Mesodermal cell (in vitro differentiated cells): ENCODE measurements around the gene LRRC46.

Source experiments
- H3K27ac ChIP-seq: 2 replicates; pipeline ENCODE4 v1.7.0; 2013; ENCODE audit warnings: mild to moderate bottlenecking, low read depth, low read length, moderate library complexity; ENCODE audit not compliant: severe bottlenecking
- H3K36me3 ChIP-seq: 2 replicates; pipeline ENCODE4 v1.7.1; 2013; ENCODE audit warnings: mild to moderate bottlenecking, low read length, moderate library complexity; ENCODE audit not compliant: control insufficient read depth, insufficient read depth
- H3K4me1 ChIP-seq: one replicate; pipeline ENCODE4 v1.7.1; 2013; ENCODE audit warnings: mild to moderate bottlenecking, low read length; ENCODE audit not compliant: insufficient read depth, control insufficient read depth, poor library complexity, severe bottlenecking
- H3K4me3 ChIP-seq: 2 replicates; pipeline ENCODE4 v1.7.0; 2013; ENCODE audit warnings: low read length, control low read depth, mild to moderate bottlenecking; ENCODE audit not compliant: insufficient read depth, poor library complexity, severe bottlenecking; ENCODE audit errors: extremely low read depth
- H3K9me3 ChIP-seq: 2 replicates; pipeline ENCODE4 v1.7.1; 2013; ENCODE audit warnings: mild to moderate bottlenecking, low read length, moderate library complexity; ENCODE audit not compliant: control insufficient read depth
- WGBS, 2 experiments: methylation state at CpG; one replicate each; pipeline ENCODE4 v1.1.5; 2013; ENCODE audit warnings: missing lambda C conversion rate in 2 of 2; ENCODE audit not compliant: insufficient coverage in 2 of 2; 5-methylcytosine and 5-hydroxymethylcytosine counted together

LRRC46 gene

DNA sequence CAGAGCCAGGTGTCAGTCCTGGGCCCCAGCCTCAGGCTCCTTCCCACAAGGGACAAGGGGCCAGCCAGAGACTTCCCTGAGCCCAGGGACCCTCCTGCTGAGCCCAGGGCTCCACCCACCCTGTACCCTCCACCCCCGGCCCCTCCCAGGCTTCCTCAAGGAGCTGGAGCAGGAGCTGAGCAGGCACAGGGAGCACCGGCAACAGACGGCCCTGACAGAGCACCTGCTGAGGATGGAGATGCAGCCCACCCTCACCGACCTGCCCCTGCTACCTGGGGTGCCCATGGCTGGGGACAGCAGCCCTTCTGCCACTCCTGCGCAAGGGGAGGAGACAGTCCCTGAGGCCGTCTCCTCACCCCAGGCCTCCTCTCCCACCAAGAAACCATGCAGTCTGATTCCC is 5.1 kb downstream of the LRRC46 start:
- Histone ChIP-seq H3K27ac (no peak overlapping the region), H3K4me1 (peaks cover 14% of the 10 kb centered on the region), H3K36me3 (peaks cover 31% of the 10 kb centered on the region), H3K4me3 (no peak overlapping the region), H3K9me3 (no peaks in the 10 kb centered on the region)
- 74 to 91% methylated on average over 3 to 4 of the region's 6 CpGs for WGBS, 2 experiments

DNA sequence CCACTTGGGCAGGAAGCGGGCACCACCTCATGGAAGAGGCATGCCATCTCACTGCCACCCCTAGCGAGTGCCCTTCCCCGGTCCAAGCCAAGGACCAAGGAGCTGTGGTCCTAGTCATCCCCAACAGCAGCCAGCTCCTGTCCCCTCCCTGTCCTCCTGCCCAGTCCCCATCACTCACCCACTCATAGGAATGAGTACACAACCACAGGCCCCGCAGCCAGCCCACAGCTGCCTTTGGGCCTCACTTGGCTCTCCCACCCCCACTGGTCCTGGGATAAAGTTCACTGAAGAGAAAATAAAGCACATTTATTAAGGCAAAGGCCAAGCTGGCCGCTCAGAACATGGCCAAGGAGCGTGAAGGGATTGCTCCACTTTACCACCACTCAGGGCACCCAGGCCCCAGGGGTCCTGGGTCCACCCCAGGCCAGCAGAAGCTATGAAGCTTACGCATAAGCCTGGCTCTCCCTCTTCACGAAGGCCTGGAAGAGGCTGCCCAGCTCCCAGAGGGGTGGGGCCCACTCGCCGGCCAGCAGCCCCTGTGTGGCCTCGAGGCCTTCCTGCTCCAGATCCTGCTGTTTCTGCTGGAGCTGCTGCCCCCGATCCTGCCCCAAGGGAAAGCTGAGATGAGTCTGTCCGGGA is 6.0 kb downstream of the LRRC46 start:
- peaks cover 8% of the 10 kb centered on the region for H3K4me1 ChIP-seq
- H3K27ac ChIP-seq: no peak overlapping the region
- no peaks in the 10 kb centered on the region for H3K9me3 ChIP-seq
- H3K4me3 ChIP-seq: no peak overlapping the region
- peaks cover 31% of the 10 kb centered on the region for H3K36me3 ChIP-seq
- WGBS, 2 experiments: 90 to 92% methylated on average over 12 of the region's 13 CpGs

DNA sequence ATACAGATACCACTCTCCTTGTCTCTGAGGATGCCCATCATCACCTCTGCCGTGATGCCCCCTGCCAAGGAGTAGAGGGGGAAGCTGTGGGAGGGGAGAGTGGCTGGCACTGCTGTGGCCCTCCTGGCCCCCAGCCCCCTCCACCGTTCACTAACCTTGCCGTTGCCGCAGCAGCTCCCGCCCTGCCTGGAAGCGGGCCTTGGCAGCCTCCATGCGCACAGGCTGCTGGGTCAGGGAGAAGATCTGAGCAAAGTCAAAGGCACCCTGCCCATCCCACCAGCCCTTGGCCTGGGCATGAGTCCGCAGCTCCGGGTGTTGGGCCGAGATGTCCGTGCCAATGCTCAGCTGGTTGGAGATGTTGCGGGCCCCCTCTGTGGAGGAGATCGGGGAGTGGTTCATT is 7.2 kb downstream of the LRRC46 start:
- Histone ChIP-seq H3K4me1 (peaks cover 8% of the 10 kb centered on the region), H3K27ac (no peak overlapping the region), H3K4me3 (no peak overlapping the region), H3K9me3 (no peaks in the 10 kb centered on the region), H3K36me3 (peaks cover 31% of the 10 kb centered on the region)
- WGBS, 2 experiments: 96 to 99% methylated on average over 10 of the region's 13 CpGs

DNA sequence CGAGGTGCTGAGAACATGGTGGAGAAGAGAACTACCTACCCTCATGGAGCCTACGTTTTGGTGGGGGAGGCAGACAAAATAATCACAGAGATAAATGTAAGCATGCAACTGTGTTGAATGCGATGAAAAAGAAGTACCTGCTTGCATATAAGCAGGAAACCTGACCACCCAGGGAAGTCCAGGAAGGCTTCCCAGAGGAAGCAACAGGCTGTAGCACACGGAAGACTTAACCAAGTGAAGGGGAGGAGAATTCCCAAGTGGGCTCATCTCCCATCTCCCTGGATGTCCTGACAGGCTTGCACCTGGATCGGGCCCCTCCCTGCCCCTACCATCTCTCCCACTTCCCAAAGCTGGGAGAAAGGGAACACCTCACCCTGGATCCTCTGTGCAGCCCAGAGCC is 7.6 kb downstream of the LRRC46 start:
- no peak overlapping the region for H3K4me3 ChIP-seq
- H3K36me3 ChIP-seq: peaks cover 31% of the 10 kb centered on the region
- no peak overlapping the region for H3K27ac ChIP-seq
- no peaks in the 10 kb centered on the region for H3K9me3 ChIP-seq
- peaks cover 10% of the 10 kb centered on the region for H3K4me1 ChIP-seq
- 94 to 100% methylated on average over 3 to 5 of the region's 5 CpGs for WGBS, 2 experiments

DNA sequence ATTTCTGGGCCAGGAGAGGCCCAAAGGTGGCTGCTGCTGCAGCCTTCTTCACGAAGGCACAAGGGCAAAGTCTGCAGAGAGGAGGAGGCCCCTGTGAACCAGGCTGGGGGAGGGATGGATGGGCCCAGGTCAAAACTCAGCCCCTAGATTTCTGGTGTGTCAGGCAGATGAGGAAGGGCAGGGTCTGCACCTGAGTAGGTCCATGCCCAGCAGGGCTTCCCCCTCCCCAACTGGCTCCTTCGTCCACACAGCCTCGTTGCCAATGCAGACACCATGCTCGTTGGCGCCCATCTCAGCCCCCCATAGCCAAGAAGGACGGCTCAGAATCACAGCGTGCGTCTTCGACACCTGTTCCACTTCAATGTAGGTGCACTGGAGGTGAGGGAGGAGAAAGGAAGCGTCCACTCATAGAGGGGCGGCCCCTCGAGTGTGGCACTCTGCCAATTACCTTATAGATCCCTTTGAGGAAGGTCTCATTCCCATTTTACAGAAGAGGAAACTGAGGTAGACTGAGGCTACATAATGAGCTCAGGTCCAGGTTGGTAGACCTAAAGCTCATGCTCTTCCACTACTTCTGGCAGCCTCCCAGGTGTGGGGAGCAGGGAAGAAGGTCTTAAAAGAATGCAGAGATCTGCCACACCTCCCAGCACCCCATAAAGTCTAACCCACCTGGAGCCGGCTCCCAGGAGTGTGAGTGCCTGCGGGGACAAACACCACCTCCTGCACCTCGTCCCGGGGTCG is 8.7 kb downstream of the LRRC46 start:
- WGBS, 2 experiments: 55 to 62% methylated on average over 10 to 17 of the region's 17 CpGs
- Histone ChIP-seq H3K36me3 (peaks cover 31% of the 10 kb centered on the region), H3K4me3 (peak overlapping the region; percentile 67), H3K9me3 (no peaks in the 10 kb centered on the region), H3K27ac (no peak overlapping the region), H3K4me1 (peaks cover 21% of the 10 kb centered on the region)

DNA sequence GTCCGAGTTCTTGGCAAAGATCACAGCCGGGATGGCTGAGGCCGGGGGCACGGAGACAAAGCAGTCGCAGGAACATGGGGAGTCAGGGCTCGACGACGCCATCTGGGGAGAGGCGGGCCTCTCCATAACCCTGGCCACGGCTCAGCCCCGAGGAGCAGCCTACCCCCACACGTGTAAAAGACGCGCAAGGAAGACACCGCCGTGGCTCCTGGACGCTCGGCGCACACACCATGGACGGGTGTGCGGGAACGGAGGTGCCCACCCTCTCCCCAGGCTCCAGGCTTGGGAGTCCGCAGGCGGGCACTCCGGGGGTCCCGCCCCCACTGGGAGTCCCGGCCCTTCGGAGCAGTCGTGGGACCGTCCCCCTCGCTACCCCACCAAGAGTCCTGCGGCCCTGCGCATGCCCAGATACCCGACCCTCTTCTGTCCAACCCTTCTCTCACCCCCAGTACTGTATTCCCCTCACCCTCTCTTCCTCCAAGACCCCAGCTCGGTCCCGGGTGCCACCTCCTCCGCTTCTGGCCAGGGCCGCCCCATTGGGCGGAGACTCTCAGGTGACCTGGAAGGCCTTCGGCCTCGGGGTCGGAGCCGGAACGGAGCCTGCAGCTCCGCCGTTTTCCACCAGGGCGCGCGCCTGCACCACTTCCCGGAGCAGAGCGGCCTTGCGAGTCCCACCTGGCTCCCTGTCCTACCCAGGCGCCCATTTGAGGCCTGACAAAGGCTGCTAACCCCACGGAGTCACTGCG is 9.4 kb downstream of the LRRC46 start, which contains the start of gene SCRN2:
TSS of gene SCRN2 (minus strand) at position 532 of the 746 bp plus-strand sequence. CDS start at position 102, 430 bp downstream.
- peak within 1 kb of the TSS; percentile 67 for H3K4me3 ChIP-seq
- H3K9me3 ChIP-seq: no peaks in the 10 kb centered on the region
- WGBS, 2 experiments: 1 to 2% methylated on average over 41 to 52 of the region's 55 CpGs
- H3K36me3 ChIP-seq: peaks cover 26% of the 10 kb centered on the region
- peaks cover 28% of the 10 kb centered on the region for H3K4me1 ChIP-seq
- H3K27ac ChIP-seq: no peak within 1 kb of the TSS

DNA sequence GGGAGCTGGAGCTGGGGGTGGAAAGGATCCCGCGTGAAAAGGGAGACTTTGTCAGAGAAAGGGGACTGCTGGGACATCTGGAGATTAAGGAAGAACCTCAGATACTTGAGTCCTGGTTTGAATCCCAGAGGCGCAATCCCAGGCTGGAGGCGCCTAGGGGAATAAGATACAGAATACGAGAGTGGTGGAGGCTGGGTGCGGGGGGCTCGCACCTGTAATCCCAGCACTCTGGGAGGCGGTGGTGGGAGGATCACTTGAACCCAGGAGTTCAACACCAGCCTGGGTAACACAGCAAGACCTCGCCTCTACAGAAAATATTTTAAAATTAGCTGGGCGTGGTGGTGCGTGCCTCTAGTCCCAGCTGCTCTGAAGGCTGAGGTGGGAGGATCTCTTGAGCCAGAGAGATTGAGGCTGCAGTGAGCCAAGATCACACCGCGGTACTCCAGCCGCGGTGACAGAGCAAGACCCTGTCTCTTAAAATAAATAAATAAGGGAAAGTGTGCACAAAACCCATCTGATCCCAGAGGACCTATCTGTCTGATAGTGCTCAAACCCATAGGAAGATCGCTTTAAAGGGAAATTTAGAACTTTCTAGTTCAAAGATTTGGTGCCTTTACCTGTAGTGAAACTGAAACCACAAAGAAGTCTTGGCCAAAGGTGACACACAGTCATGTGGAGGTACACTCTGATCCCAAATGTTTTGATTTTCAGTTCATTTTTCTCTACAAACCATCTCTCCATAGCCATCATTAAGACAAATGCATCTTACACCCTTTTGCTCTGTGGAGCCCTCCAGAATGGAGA is 10.2 kb downstream of the LRRC46 start:
- peaks cover 33% of the 10 kb centered on the region for H3K4me1 ChIP-seq
- WGBS, 2 experiments: 74 to 81% methylated on average over 16 of the region's 16 CpGs
- H3K4me3 ChIP-seq: peak overlapping the region; percentile 67
- H3K27ac ChIP-seq: no peak overlapping the region
- peaks cover 26% of the 10 kb centered on the region for H3K36me3 ChIP-seq
- H3K9me3 ChIP-seq: no peaks in the 10 kb centered on the region

DNA sequence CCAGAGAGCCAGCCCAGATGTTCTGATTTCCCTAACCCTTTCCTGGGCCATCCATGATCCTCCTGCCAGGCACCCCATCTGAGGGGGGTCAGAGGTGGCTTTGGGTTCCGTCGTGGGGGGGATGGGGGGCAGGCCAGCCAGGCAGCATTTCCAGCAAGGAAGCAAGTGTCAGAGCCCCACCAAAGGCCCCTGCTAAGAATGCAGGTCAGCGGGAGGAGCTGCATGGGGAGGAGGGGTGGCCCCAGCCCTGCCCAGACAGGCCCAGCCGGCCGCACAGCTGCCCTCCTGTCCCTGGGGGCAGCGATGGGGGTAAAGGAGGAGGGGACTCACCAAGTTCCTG is 11.9 kb downstream of the LRRC46 start:
- peaks cover 36% of the 10 kb centered on the region for H3K4me1 ChIP-seq
- 37 to 88% methylated on average over 3 of the region's 6 CpGs for WGBS, 2 experiments

DNA sequence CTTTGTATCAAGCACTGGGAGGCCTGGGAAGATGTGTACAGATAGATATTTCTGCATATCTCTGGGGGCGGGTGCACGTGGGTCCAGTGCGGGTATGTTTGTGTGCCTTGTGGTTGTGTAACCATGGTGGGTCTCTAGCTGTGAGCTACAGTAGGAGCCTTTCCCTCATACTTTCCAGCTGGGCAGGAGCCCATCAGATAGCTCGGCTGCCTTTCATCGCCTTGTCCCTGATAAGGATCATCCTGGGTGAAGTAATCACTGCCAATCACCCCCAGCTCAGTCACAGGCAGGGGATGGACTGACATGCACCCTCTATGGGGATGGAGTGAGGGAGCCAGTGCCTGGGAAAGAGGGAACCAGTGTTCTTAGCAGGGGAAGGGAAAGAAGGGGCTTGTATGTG is 12.8 kb downstream of the LRRC46 start:
- peaks cover 36% of the 10 kb centered on the region for H3K4me1 ChIP-seq
- H3K9me3 ChIP-seq: no peaks in the 10 kb centered on the region
- WGBS, 2 experiments: 100% methylated on average over 2 to 4 of the region's 5 CpGs
- no peak overlapping the region for H3K4me3 ChIP-seq
- no peak overlapping the region for H3K27ac ChIP-seq
- H3K36me3 ChIP-seq: peaks cover 13% of the 10 kb centered on the region

More for the DNA sequence above, 11.9 kb downstream of the LRRC46 start:
- no peak overlapping the region for H3K27ac ChIP-seq
- no peak overlapping the region for H3K4me3 ChIP-seq
- H3K9me3 ChIP-seq: no peaks in the 10 kb centered on the region
- H3K36me3 ChIP-seq: peaks cover 19% of the 10 kb centered on the region
